Measurements from ENCODE around the gene ARHGAP10.

The ARHGAP10 gene

GRCh38 chr4:148103597-148104355, 371.9 kb downstream of the ARHGAP10 start:
- DNase-seq = no peak

- DNase-seq = no peak
Observed at GRCh38 chr4:148108766-148109165, 376.9 kb downstream of the ARHGAP10 start.

- DNase-seq = no peak
Observed at GRCh38 chr4:148109216-148109615, 377.3 kb downstream of the ARHGAP10 start.

- no peak for DNase-seq
Observed at GRCh38 chr4:148110169-148110568, 378.3 kb downstream of the ARHGAP10 start.

GRCh38 chr4:148112231-148112982, 380.5 kb downstream of the ARHGAP10 start:
- no peak for DNase-seq

GRCh38 chr4:148114436-148114835, 382.5 kb downstream of the ARHGAP10 start:
- DNase-seq = no peak

GRCh38 chr4:148116264-148116663, 384.4 kb downstream of the ARHGAP10 start:
- no peak for DNase-seq

- no peak for DNase-seq
Observed at GRCh38 chr4:148116969-148117368, 385.1 kb downstream of the ARHGAP10 start.

- no peak for DNase-seq
Observed at GRCh38 chr4:148118179-148118578, 386.3 kb downstream of the ARHGAP10 start.

- no peak for DNase-seq
Observed at GRCh38 chr4:148118633-148119032, 386.7 kb downstream of the ARHGAP10 start.

GRCh38 chr4:148120216-148120615, 388.3 kb downstream of the ARHGAP10 start:
- no peak for DNase-seq
